Dermis microvascular lymphatic vessel endothelial cell (primary cell): ENCODE results near the gene FBXW9. TPM values are rescaled to one million over a fixed set of nuclear protein-coding genes. Genes with fewer than 3 reads are reported as not detected.
"Not testable (repeated sequence)": the region's sequence is repeated elsewhere in the genome, so short reads cannot be mapped to it uniquely, and the experiment has no call there.

Source experiments
- DNase-seq, 2 donors: peaks; one replicate each; pipeline versions ENCODE4 v3.0.0 to v3.0.0-alpha.2; 2010; ENCODE audit warnings: low read depth in 2 of 2
- total RNA-seq: library from RNA; depleted of rRNA; stranded (reverse); fragments of >200 nt; gene quantifications from 2 replicates; pipeline ENCODE4 v1.2.1, GENCODE V29; 2014

FBXW9 gene
- total RNA-seq = 6.2 and 9.0 TPM in 2 replicates

GRCh38 chr19:12696366-12697335 is at the start of gene FBXW9:
Gene FBXW9 (minus strand): TSS chr19:12696631. CDS start chr19:12696581, 50 bp downstream.
- peak; percentile 95 to 96 for DNase-seq

GRCh38 chr19:12745166-12745897 is 48.9 kb upstream of the FBXW9 start:
- DNase-seq = no peak

- DNase-seq = no peak
Observed at GRCh38 chr19:12737835-12738351, 41.5 kb upstream of the FBXW9 start.

- DNase-seq = peak; percentile 100
Observed at GRCh38 chr19:12736995-12737834, 40.8 kb upstream of the FBXW9 start, which contains the start of gene GET3. Gene GET3 (plus strand): TSS chr19:12737497. CDS start chr19:12737506, 9 bp downstream.

- DNase-seq = peak in 1 of 2 donors; percentile 18
Observed at GRCh38 chr19:12733369-12734214, 37.2 kb upstream of the FBXW9 start.

GRCh38 chr19:12731337-12731736 is 34.9 kb upstream of the FBXW9 start:
- no peak for DNase-seq

- DNase-seq = no peak
Observed at GRCh38 chr19:12730064-12730463, 33.6 kb upstream of the FBXW9 start.

GRCh38 chr19:12727745-12728433 is 31.5 kb upstream of the FBXW9 start:
- no peak for DNase-seq

- no peak for DNase-seq
Observed at GRCh38 chr19:12726988-12727316, 30.5 kb upstream of the FBXW9 start.

- DNase-seq = not testable (repeated sequence)
Observed at GRCh38 chr19:12725612-12726011, 29.2 kb upstream of the FBXW9 start.

GRCh38 chr19:12723641-12724426 is 27.4 kb upstream of the FBXW9 start, which contains the start of gene TNPO2:
Gene TNPO2 (minus strand): TSS chr19:12723932. CDS start chr19:12720977, 2,955 bp downstream.
- DNase-seq = peak; percentile 22 to 73

GRCh38 chr19:12723381-12723640 is 26.9 kb upstream of the FBXW9 start:
- peak in 1 of 2 donors; percentile 15 for DNase-seq

GRCh38 chr19:12722566-12723380 is 26.3 kb upstream of the FBXW9 start:
- peak; percentile 99 to 100 for DNase-seq

GRCh38 chr19:12721656-12722565 is 25.5 kb upstream of the FBXW9 start:
- DNase-seq = peak in 1 of 2 donors; percentile 84

GRCh38 chr19:12720851-12721655 is 24.6 kb upstream of the FBXW9 start:
- peak in 1 of 2 donors; percentile 32 for DNase-seq

GRCh38 chr19:12720296-12720695 is 23.9 kb upstream of the FBXW9 start:
- DNase-seq = no peak
